Liver (tissue), 9 donors: ENCODE data around the gene COL5A1. TPM values are rescaled to one million over a fixed set of nuclear protein-coding genes. Genes with fewer than 3 reads are reported as not detected.

ENCODE experiments used
- DNase-seq: peaks from one replicate; pipeline ENCODE4 v3.0.0-alpha.2; 2017; ENCODE audit warnings: low spot score
- H3K27ac ChIP-seq, 2 donors: one replicate each; pipeline ENCODE4 v1.7.0; 2013; ENCODE audit warnings: inconsistent platforms in 2 of 2, low read length in 2 of 2, control low read depth in 1 of 2, low read depth in 1 of 2, mild to moderate bottlenecking in 1 of 2
- H3K27me3 ChIP-seq, 4 donors: one replicate each; pipeline versions ENCODE4 v1.6.1 to v1.7.0; 2013; ENCODE audit warnings: low read length in 3 of 4, inconsistent platforms in 1 of 4, mild to moderate bottlenecking in 1 of 4, moderate library complexity in 1 of 4; ENCODE audit not compliant: control insufficient read depth in 4 of 4, insufficient read depth in 4 of 4
- H3K36me3 ChIP-seq, 4 donors: one replicate each; pipeline versions ENCODE4 v1.6.1 to v1.7.0; 2013; ENCODE audit warnings: low read length in 3 of 4, mild to moderate bottlenecking in 3 of 4, low read depth in 1 of 4, moderate library complexity in 1 of 4; ENCODE audit not compliant: control insufficient read depth in 4 of 4, insufficient read depth in 3 of 4
- H3K4me1 ChIP-seq, 4 donors: one replicate each; pipeline versions ENCODE4 v1.6.1 to v1.7.0; 2013; ENCODE audit warnings: low read length in 3 of 4, mild to moderate bottlenecking in 3 of 4, moderate library complexity in 1 of 4; ENCODE audit not compliant: control insufficient read depth in 4 of 4, insufficient read depth in 4 of 4
- H3K4me3 ChIP-seq, 3 donors: one replicate each; pipeline versions ENCODE4 v1.6.1 to v1.7.0; 2013; ENCODE audit warnings: low read length in 3 of 3, control low read depth in 1 of 3, low read depth in 1 of 3, mild to moderate bottlenecking in 1 of 3
- H3K9ac ChIP-seq, 2 donors: one replicate each; pipeline ENCODE4 v1.7.0; 2013; ENCODE audit warnings: low read length in 2 of 2, mild to moderate bottlenecking in 2 of 2, moderate library complexity in 2 of 2, control low read depth in 1 of 2, low read depth in 1 of 2
- H3K9me3 ChIP-seq, 4 donors: one replicate each; pipeline versions ENCODE4 v1.6.1 to v1.7.0; 2013; ENCODE audit warnings: low read length in 3 of 4; ENCODE audit not compliant: control insufficient read depth in 4 of 4
- ATF3 ChIP-seq: IDR thresholded peaks from 2 replicates; pipeline ENCODE4 v1.6.1; 2016; ENCODE audit warnings: antibody characterized with exemption
- CTCF ChIP-seq: fragments of 150-350 bp; IDR thresholded peaks from 2 replicates; pipeline ENCODE4 v1.5.1; 2017; ENCODE audit warnings: improper control_type of control experiment, low read depth, low read length; ENCODE audit not compliant: missing input control
- EGR1 ChIP-seq, 2 donors: IDR thresholded peaks; 2 replicates each; pipeline ENCODE4 v1.6.1; 2016 to 2018; ENCODE audit warnings: antibody characterized with exemption in 2 of 2, low read depth in 2 of 2
- FOXA1 ChIP-seq: IDR thresholded peaks from 2 replicates; pipeline ENCODE4 v1.6.1; 2016; ENCODE audit warnings: antibody characterized with exemption
- FOXA2 ChIP-seq: IDR thresholded peaks from 2 replicates; pipeline ENCODE4 v1.6.1; 2016; ENCODE audit warnings: antibody characterized with exemption
- GABPA ChIP-seq, 2 donors: IDR thresholded peaks in 1 of 2; conservative IDR thresholded peaks in 1 of 2; 2 replicates each; pipeline ENCODE4 v1.6.1; 2016; ENCODE audit warnings: antibody characterized with exemption in 2 of 2, mild to moderate bottlenecking in 1 of 2, moderate library complexity in 1 of 2
- HNF4A ChIP-seq, 2 donors: conservative IDR thresholded peaks; 2 replicates each; pipeline ENCODE4 v1.6.1; 2016; ENCODE audit warnings: antibody characterized with exemption in 2 of 2, mild to moderate bottlenecking in 2 of 2
- HNF4G ChIP-seq: IDR thresholded peaks from 2 replicates; pipeline ENCODE4 v1.6.1; 2016; ENCODE audit warnings: antibody characterized with exemption
- MAX ChIP-seq: IDR thresholded peaks from 2 replicates; pipeline ENCODE4 v1.6.1; 2016; ENCODE audit warnings: antibody characterized with exemption
- NR2F2 ChIP-seq: IDR thresholded peaks from 2 replicates; pipeline ENCODE4 v1.6.1; 2016; ENCODE audit warnings: antibody characterized with exemption
- RAD21 ChIP-seq, 2 donors: IDR thresholded peaks; 2 replicates each; pipeline ENCODE4 v1.6.1; 2016; ENCODE audit warnings: antibody characterized with exemption in 2 of 2, mild to moderate bottlenecking in 2 of 2
- REST ChIP-seq: IDR thresholded peaks from 2 replicates; pipeline ENCODE4 v1.6.1; 2016; ENCODE audit warnings: antibody characterized with exemption, mild to moderate bottlenecking
- RXRA ChIP-seq, 2 donors: IDR thresholded peaks; 2 replicates each; pipeline ENCODE4 v1.6.1; 2017 to 2018; ENCODE audit warnings: antibody characterized with exemption in 2 of 2, mild to moderate bottlenecking in 1 of 2
- ZBTB33 ChIP-seq: IDR thresholded peaks from 2 replicates; pipeline ENCODE4 v1.6.1; 2016; ENCODE audit warnings: antibody characterized with exemption
- WGBS: extraction: QIAGEN DNeasy Blood & Tissue Kit; methylation state at CpG from one replicate; pipeline ENCODE4 v1.1.7; 2013; 5-methylcytosine and 5-hydroxymethylcytosine counted together
- polyA plus RNA-seq, 2 donors: library from polyadenylated mRNA; stranded (reverse) in 1 of 2; unstranded in 1 of 2; fragments of 200-250 nt in 1 of 2; fragments of >200 nt in 1 of 2; fragmentation: Nextera tagmentation in 1 of 2; extraction: Ambion mirVana in 1 of 2; gene quantifications; one replicate each; pipeline versions ENCODE4 v1.2.1 to v1.2.3, GENCODE V29; 2013 to 2015
- total RNA-seq, 2 donors: library from RNA; depleted of rRNA; stranded (reverse); fragments of >200 nt; gene quantifications; one replicate each; pipeline ENCODE4 v1.2.3, GENCODE V29; 2014
- donor health status: healthy.
- donor health status: healthy.
- donor health status: healthy.
- donor health status: healthy.
- donor health status: healthy.

Gene COL5A1
- total and polyA plus RNA-seq, 4 donors, result 0.67 to 15.6 (median 11.2) TPM

GRCh38 chr9:134772331-134772730 is 130.7 kb downstream of the COL5A1 start:
- DNase-seq, result no peak
- H3K4me1 ChIP-seq, result no peaks in the 10 kb centered on the region
- H3K27ac ChIP-seq, result no peak overlapping the region
- TF ChIP-seq EGR1 (IDR thresholded peaks at IDR 0.05; ENCODE audit: low read depth in 2 of 2) (no peak), RXRA (IDR thresholded peaks at IDR 0.05) (no peak), ZBTB33 (no peak), RAD21 (IDR thresholded peaks at IDR 0.05) (no peak), HNF4A (conservative IDR thresholded peaks at IDR 0.05) (no peak), NR2F2 (no peak), FOXA2 (no peak), FOXA1 (no peak), ATF3 (no peak), MAX (no peak)
- no peak overlapping the region for H3K9ac ChIP-seq
- H3K36me3 ChIP-seq, result no peaks in the 10 kb centered on the region
- H3K27me3 ChIP-seq, result peaks cover 0 to 2% (median 0%) of the 10 kb centered on the region in 4 donors
- 80% methylated on average over 12 of the region's 12 CpGs for WGBS
- no peak overlapping the region for H3K4me3 ChIP-seq
- H3K9me3 ChIP-seq, result no peaks in the 10 kb centered on the region

- Histone ChIP-seq H3K27me3 (peaks cover 0 to 2% (median 0%) of the 10 kb centered on the region in 4 donors), H3K27ac (no peak overlapping the region), H3K9ac (no peak overlapping the region), H3K9me3 (no peaks in the 10 kb centered on the region), H3K4me1 (no peaks in the 10 kb centered on the region), H3K4me3 (no peak overlapping the region), H3K36me3 (no peaks in the 10 kb centered on the region)
- no peak for TF ChIP-seq HNF4G
- TF ChIP-seq EGR1 (IDR thresholded peaks at IDR 0.05; ENCODE audit: low read depth in 2 of 2), result no peak
- whole genome bisulfite sequencing, result 87% methylated on average over 11 of the region's 11 CpGs
- no peak for DNase-seq
These were observed 132.2 kb downstream of the COL5A1 start for GRCh38 chr9:134773842-134774241.

- no peaks in the 10 kb centered on the region for H3K4me1 ChIP-seq
- TF ChIP-seq REST (no peak), HNF4A (conservative IDR thresholded peaks at IDR 0.05) (no peak), MAX (no peak), CTCF (no peak), GABPA (IDR thresholded peaks at IDR 0.05 in 1 of 2, conservative IDR thresholded peaks at IDR 0.05 in 1 of 2) (no peak), ZBTB33 (no peak)
- no peak for DNase-seq
- H3K36me3 ChIP-seq, result no peaks in the 10 kb centered on the region
- H3K4me3 ChIP-seq, result no peak overlapping the region
- no peaks in the 10 kb centered on the region for H3K9me3 ChIP-seq
- no peak overlapping the region for H3K27ac ChIP-seq
- no peak overlapping the region for H3K9ac ChIP-seq
- WGBS, result 61% methylated on average over 10 of the region's 10 CpGs
- peaks cover 0 to 2% (median 0%) of the 10 kb centered on the region in 4 donors for H3K27me3 ChIP-seq
These were observed 132.8 kb downstream of the COL5A1 start for GRCh38 chr9:134774410-134774809.
